Natural killer cell treated with Interleukin-12 subunit alpha and Interleukin-12 subunit beta and Interleukin-15 and Interleukin-18, amount 100 ng/mL, for 72 hours (primary cell): ENCODE measurements around the gene ESYT1. TPM values are rescaled to one million over a fixed set of nuclear protein-coding genes. Genes with fewer than 3 reads are reported as not detected.

Source experiments
- ATAC-seq, 2 donors: fragments of 150-1000 bp; cut with Tn5 transposase in 1 of 2; sonication (Bioruptor Pico), chemical (Tn5 transposase) in 1 of 2; 2 replicates each; pipeline ENCODE4 v1.10.0; 2021
- DNase-seq: peaks from one replicate; pipeline ENCODE4 v3.0.0; 2022; ENCODE audit warnings: low spot score
- H3K27ac Mint-ChIP-seq, 2 donors: 1 replicate in 1 of 2; 2 replicates in 1 of 2; pipeline ENCODE4 v1.8.0; 2022; ENCODE audit warnings: mixed read lengths in 2 of 2, mild to moderate bottlenecking in 1 of 2, moderate library complexity in 1 of 2
- H3K27me3 Mint-ChIP-seq, 2 donors: 1 replicate in 1 of 2; 2 replicates in 1 of 2; pipeline ENCODE4 v1.8.0; 2022; ENCODE audit warnings: mixed read lengths in 2 of 2
- H3K36me3 Mint-ChIP-seq: one replicate; pipeline ENCODE4 v1.8.0; 2022; ENCODE audit warnings: mixed read lengths
- H3K4me1 Mint-ChIP-seq, 2 donors: 1 replicate in 1 of 2; 2 replicates in 1 of 2; pipeline ENCODE4 v1.8.0; 2022; ENCODE audit warnings: low read depth in 2 of 2, mixed read lengths in 2 of 2, mild to moderate bottlenecking in 1 of 2
- H3K4me3 Mint-ChIP-seq: one replicate; pipeline ENCODE4 v1.8.0; 2022; ENCODE audit warnings: mixed read lengths
- H3K9me3 Mint-ChIP-seq: 2 replicates; pipeline ENCODE4 v1.8.0; 2022; ENCODE audit warnings: mixed read lengths
- total RNA-seq, 2 donors: library from RNA; stranded (reverse); gene quantifications; one replicate each; pipeline ENCODE4 v1.2.3, GENCODE V29; 2022

ESYT1 gene, protein sequence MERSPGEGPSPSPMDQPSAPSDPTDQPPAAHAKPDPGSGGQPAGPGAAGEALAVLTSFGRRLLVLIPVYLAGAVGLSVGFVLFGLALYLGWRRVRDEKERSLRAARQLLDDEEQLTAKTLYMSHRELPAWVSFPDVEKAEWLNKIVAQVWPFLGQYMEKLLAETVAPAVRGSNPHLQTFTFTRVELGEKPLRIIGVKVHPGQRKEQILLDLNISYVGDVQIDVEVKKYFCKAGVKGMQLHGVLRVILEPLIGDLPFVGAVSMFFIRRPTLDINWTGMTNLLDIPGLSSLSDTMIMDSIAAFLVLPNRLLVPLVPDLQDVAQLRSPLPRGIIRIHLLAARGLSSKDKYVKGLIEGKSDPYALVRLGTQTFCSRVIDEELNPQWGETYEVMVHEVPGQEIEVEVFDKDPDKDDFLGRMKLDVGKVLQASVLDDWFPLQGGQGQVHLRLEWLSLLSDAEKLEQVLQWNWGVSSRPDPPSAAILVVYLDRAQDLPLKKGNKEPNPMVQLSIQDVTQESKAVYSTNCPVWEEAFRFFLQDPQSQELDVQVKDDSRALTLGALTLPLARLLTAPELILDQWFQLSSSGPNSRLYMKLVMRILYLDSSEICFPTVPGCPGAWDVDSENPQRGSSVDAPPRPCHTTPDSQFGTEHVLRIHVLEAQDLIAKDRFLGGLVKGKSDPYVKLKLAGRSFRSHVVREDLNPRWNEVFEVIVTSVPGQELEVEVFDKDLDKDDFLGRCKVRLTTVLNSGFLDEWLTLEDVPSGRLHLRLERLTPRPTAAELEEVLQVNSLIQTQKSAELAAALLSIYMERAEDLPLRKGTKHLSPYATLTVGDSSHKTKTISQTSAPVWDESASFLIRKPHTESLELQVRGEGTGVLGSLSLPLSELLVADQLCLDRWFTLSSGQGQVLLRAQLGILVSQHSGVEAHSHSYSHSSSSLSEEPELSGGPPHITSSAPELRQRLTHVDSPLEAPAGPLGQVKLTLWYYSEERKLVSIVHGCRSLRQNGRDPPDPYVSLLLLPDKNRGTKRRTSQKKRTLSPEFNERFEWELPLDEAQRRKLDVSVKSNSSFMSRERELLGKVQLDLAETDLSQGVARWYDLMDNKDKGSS
- total RNA-seq, result 100 to 1,000 TPM in 1 of 2 donors, 10 to 100 TPM in 1; 89.3 to 120 TPM

DNA sequence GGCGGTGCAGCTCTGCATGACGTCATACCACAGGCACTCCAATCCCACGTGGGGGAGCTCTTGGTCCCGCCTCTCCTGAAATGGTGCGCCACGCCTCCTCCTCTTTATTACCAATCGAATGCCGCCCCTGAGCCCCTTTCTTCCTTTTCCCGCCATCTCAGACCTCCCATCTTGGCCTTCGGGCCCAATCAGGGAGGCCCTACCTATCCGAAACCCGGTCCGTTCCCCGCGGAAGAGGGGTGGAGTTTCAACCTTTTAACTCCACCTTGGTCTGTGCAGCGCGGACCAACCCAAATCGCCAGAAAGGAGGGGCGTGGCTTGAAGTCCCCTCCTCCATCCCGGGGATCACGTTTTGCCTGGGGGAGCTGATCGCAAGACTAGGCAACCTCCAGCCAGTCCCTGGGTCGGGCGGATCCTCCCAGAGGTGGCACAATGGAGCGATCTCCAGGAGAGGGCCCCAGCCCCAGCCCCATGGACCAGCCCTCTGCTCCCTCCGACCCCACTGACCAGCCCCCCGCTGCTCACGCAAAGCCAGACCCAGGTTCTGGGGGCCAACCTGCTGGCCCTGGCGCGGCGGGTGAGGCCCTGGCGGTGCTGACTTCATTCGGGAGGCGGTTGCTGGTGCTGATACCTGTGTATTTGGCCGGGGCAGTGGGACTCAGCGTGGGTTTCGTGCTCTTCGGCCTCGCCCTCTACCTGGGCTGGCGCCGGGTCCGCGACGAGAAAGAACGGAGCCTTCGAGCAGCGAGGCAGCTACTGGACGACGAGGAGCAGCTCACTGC is at the start of gene ESYT1:
ESYT1 (plus strand) TSS at position 380 of the 782 bp plus-strand sequence; CDS start at position 433, 53 bp downstream.
- peak; percentile 97 for ATAC-seq
- H3K9me3 Mint-ChIP-seq, result no peaks in the 10 kb centered on the region
- H3K27me3 Mint-ChIP-seq, result no peaks in the 10 kb centered on the region
- peaks cover 17% of the 10 kb centered on the region for H3K36me3 Mint-ChIP-seq
- peak within 1 kb of the TSS; percentile 97 for H3K4me3 Mint-ChIP-seq
- H3K4me1 Mint-ChIP-seq, result peaks cover 59 to 63% of the 10 kb centered on the region in 2 donors
- H3K27ac Mint-ChIP-seq, result peak within 1 kb of the TSS; percentile 92 to 94
- DNase-seq, result peak; percentile 98

DNA sequence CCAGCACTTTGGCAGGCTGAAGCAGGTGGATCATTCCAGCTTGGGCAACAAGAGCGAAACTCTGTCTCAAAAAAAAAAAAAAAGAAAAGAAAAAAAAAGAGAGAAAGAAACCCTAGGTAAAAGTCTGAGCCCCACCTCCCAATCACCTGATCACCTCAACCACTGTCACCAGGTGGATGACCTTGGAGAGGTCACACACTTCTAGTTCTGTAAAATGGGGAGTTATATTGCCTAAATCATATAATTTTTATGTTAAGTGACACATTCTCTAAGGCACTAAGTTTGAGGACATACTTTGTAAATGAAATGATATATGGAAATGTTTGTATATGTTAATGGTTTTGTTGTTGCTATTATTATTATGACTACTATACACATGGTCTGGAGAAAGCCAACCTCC is 49.6 kb upstream of the ESYT1 start:
- Mint-ChIP-seq H3K36me3 (no peaks in the 10 kb centered on the region), H3K4me1 (peaks cover 0 to 6% of the 10 kb centered on the region in 2 donors), H3K27ac (no peak overlapping the region), H3K27me3 (peaks cover 6 to 7% of the 10 kb centered on the region in 2 donors), H3K4me3 (peak overlapping the region; percentile 77), H3K9me3 (no peaks in the 10 kb centered on the region)
- ATAC-seq, result no peak
- DNase-seq, result no peak

DNA sequence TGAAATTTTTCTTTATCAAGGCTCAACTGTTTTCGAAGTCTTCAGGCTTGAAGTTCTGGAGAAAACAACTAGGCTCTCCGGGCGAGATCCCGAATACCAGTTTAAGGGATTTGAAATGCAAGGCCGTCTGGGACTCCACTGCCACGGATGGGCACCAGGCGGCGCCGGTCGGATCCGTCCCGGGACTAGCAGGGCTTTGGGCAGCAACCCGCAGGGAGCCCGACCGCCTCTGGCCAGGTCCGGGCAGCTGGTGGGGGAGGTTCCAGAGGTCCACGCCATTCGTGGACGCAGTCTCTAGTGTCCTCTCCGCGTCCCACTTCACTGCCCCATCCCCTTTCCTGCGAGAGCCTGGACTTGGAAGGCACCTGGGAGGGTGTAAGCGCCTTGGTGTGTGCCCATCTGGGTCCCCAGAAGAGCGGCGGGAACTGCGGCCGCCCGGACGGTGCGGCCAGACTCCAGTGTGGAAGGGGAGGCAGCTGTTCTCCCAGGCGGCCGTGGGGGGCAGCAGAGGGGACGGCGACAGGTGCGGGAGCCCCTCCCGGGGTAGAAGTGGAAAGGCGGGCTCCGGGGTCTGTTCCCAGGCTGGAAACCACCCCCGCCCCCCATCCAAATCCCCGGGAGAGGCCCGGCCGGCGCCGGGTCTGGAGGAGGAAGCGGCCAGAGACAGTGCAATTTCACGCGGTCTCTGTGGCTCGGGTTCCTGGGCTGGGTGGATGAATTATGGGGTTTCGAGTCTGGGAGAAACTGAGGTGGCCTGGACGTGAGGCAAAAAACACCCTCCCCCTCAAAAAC is 48.9 kb upstream of the ESYT1 start:
- H3K36me3 Mint-ChIP-seq, result no peaks in the 10 kb centered on the region
- peak overlapping the region; percentile 77 for H3K4me3 Mint-ChIP-seq
- peaks cover 0 to 6% of the 10 kb centered on the region in 2 donors for H3K4me1 Mint-ChIP-seq
- DNase-seq, result peak; percentile 71
- peak; percentile 75 to 78 for ATAC-seq
- no peaks in the 10 kb centered on the region for H3K9me3 Mint-ChIP-seq
- H3K27me3 Mint-ChIP-seq, result peaks cover 7 to 9% of the 10 kb centered on the region in 2 donors
- no peak overlapping the region for H3K27ac Mint-ChIP-seq

DNA sequence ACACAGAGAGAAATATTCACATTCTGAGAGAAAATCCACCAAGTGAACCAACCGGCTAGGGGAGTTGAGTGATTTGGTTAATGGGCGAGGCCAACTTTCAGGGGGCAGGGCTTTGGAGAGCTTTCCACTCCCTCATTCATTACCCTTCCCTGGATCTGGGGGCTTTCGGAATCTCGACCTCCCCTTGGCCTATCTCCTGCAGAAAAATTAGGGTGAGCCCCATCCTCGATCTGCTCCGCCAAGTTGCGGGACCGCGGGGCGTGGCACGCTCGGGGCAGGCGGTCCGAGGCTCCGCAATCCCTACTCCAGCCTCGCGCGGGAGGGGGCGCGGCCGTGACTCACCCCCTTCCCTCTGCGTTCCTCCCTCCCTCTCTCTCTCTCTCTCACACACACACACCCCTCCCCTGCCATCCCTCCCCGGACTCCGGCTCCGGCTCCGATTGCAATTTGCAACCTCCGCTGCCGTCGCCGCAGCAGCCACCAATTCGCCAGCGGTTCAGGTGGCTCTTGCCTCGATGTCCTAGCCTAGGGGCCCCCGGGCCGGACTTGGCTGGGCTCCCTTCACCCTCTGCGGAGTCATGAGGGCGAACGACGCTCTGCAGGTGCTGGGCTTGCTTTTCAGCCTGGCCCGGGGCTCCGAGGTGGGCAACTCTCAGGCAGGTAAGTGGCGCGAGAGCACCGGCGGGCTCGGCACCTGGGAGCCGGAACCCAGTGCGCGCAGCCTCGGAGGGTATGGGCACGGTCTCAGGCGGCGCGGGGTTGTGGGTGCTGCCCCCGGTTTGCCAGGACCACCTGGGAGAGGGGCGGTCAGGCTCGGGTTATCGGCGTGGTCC is 48.1 kb upstream of the ESYT1 start, which contains the start of gene ERBB3:
ERBB3 (plus strand) TSS at position 443 of the 833 bp plus-strand sequence; CDS start at position 579, 136 bp downstream.
- DNase-seq (peak; percentile 82), ATAC-seq (peak; percentile 90 to 93)
- Mint-ChIP-seq H3K4me1 (peaks cover 0 to 6% of the 10 kb centered on the region in 2 donors), H3K27ac (no peak within 1 kb of the TSS), H3K4me3 (peak within 1 kb of the TSS; percentile 77), H3K36me3 (no peaks in the 10 kb centered on the region), H3K9me3 (no peaks in the 10 kb centered on the region), H3K27me3 (peaks cover 7 to 9% of the 10 kb centered on the region in 2 donors)

DNA sequence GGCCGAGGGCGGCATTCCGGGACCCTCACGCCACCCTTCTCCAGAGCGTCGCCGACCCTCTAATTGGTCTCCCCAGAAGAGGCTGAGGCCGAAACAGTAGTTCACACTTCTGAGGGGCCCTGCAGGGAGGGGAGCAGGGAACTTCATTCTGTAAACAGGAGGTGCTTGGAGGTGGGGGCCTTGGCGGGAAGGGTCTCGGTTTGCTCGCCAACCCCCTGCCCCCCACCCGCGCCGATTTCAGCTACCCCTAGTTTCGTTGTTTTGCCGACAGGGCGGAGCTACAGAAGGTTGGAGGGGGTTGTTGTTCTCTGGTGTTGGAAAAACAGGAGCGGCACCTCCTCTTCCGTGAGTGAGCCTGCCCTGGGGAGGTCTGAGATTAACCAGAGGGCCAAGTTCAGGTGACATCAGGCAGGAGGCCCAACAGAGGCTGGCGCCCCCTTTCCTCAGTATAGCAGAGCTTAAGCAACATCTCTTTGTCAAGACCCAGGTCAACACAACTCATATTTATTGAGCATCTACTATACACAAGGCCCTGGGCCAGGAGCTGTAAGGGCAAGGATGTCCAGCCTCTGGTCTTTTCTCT is 47.4 kb upstream of the ESYT1 start:
- ATAC-seq (no peak), DNase-seq (no peak)
- Mint-ChIP-seq H3K36me3 (no peaks in the 10 kb centered on the region), H3K4me1 (peaks cover 0 to 6% of the 10 kb centered on the region in 2 donors), H3K27ac (no peak overlapping the region), H3K4me3 (peak overlapping the region; percentile 62), H3K9me3 (no peaks in the 10 kb centered on the region), H3K27me3 (peaks cover 7 to 9% of the 10 kb centered on the region in 2 donors)

DNA sequence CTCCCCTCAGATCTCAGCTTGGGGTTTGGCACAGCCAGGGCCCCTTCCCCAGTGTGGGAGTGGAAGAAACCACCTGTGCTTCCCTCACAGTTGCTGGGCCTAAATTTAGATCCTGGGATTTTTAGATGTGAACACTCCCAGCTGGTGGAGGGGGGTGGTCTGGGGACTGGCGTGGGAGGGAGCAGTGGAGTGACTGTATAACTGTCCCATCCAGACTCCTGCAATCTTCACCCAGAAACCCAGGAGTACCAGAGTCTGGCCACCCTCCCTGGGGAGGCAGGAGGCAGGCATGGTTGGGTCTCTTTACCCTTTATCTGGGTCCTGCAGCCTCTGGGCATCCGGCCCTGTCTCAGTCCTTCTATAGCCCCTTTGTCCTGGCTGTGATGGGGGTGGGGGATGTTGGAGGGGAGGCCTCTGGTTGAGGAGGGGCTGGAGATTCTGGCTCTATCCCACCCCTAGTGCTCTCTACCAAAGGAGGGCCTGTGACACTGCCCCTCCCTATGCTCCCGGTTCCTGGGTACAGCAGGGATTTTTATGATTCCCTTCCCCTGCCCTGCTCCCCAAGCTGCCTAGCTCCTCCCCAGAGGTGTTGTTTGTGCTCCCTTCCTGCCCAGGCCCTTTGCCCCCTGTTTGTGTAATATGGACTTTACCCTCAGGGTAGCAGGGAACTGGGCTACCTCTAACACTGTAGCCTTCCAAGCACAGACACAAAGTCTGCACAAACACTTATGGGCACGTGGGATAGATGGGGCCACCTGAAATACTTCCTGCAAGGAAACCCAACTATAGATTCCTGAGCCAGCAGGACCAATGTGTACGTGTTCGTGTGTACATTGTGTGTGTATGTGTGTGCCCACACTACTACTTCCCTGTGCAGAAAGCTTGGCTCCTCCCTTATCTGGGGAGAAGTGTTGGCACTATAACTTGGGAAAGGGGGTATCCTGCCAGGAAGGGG is 46.4 kb upstream of the ESYT1 start:
- Mint-ChIP-seq H3K27ac (no peak overlapping the region), H3K4me3 (peak overlapping the region; percentile 62), H3K4me1 (peaks cover 0 to 6% of the 10 kb centered on the region in 2 donors), H3K9me3 (no peaks in the 10 kb centered on the region), H3K27me3 (peaks cover 7 to 9% of the 10 kb centered on the region in 2 donors), H3K36me3 (no peaks in the 10 kb centered on the region)
- DNase-seq (no peak), ATAC-seq (no peak)

DNA sequence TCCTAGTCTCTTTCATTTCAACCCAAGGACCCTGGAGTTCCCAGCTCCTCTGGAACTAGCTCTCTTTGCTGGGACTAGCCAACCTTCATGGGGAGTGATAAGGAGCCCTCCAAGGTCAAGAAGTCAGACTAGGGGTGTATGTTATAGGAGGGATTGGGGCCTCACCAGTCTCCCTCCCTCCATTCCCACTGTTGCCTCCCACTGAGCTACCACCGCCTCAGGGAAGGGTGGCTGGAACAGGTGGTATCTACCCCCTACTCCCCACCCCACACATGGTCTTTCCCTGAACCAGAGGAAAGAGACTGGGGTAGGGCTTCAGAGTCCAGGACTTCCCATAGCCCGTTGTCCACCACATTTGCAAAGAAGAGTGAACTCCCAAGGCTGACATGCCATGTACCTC is 45.7 kb upstream of the ESYT1 start:
- peaks cover 0 to 6% of the 10 kb centered on the region in 2 donors for H3K4me1 Mint-ChIP-seq
- H3K27me3 Mint-ChIP-seq, result peaks cover 7 to 9% of the 10 kb centered on the region in 2 donors
- H3K9me3 Mint-ChIP-seq, result no peaks in the 10 kb centered on the region
- no peaks in the 10 kb centered on the region for H3K36me3 Mint-ChIP-seq
- H3K27ac Mint-ChIP-seq, result no peak overlapping the region
- DNase-seq, result no peak
- H3K4me3 Mint-ChIP-seq, result no peak overlapping the region
- ATAC-seq, result no peak

DNA sequence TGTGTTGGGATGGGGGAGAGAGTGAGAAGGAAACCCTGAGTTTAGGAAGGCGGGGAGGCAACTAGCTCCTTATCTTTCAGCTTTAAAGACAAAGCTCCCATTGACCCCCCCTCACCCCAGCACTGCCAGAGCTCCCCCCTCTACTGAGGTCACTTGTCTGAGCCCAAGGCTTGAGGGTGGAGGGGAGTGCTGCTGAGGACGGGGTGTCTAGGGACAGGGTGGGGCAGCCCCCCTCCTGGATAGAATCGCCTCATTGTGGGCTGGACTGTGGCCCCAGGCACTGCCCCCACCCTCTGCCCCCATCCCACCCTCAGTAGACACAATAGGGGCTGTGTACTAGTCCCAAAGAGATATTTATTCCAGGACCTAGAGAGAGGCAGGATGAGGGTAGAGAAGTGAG is 45.1 kb upstream of the ESYT1 start:
- Mint-ChIP-seq H3K4me1 (peaks cover 0 to 6% of the 10 kb centered on the region in 2 donors), H3K9me3 (no peaks in the 10 kb centered on the region), H3K27me3 (peaks cover 7 to 9% of the 10 kb centered on the region in 2 donors), H3K27ac (no peak overlapping the region), H3K36me3 (no peaks in the 10 kb centered on the region), H3K4me3 (no peak overlapping the region)
- no peak for ATAC-seq
- DNase-seq, result no peak

DNA sequence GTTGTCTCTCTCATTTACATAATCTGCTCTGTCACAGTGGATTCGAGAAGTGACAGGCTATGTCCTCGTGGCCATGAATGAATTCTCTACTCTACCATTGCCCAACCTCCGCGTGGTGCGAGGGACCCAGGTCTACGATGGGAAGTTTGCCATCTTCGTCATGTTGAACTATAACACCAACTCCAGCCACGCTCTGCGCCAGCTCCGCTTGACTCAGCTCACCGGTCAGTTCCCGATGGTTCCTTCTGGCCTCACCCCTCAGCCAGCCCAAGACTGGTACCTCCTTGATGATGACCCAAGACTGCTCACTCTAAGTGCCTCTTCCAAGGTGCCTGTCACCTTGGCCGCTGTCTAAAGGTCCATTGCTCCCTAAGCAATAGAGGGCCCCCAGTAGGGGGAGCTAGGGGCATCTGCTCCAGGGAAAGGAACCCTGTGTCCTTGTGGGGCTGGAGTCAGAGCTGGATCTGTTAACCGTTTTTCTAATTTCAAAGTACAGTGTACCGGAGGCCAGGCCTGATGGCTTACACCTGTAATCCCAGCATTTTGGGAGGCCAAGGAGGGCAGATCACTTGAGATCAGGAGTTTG is 43.0 kb upstream of the ESYT1 start:
- peak in 1 of 2 donors; percentile 6 for ATAC-seq
- no peak for DNase-seq
- no peaks in the 10 kb centered on the region for H3K9me3 Mint-ChIP-seq
- H3K27me3 Mint-ChIP-seq, result peaks cover 7 to 9% of the 10 kb centered on the region in 2 donors
- peaks cover 0 to under 1% of the 10 kb centered on the region in 2 donors for H3K4me1 Mint-ChIP-seq
- no peak overlapping the region for H3K4me3 Mint-ChIP-seq
- no peaks in the 10 kb centered on the region for H3K36me3 Mint-ChIP-seq
- H3K27ac Mint-ChIP-seq, result no peak overlapping the region

DNA sequence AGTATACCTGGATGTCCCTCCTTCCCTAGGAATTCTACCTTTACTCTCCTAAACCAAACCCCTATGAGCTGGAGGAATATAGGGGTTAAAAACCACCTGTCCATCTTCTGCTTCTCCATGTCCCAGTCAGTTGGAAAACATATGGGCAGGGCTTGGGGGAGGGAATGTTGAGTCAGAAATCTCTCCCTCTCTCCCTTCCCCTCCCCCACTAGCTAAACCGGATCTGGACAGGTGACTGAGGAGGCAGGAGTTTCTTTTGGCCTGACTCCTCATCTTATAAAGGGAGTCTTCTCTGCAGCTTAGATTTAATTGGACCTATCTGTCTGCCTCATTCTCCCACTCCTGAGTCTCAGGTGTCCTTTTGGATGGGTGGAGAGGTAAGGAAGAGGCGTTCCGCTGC is 42.0 kb upstream of the ESYT1 start:
- Mint-ChIP-seq H3K27me3 (peaks cover 3 to 4% of the 10 kb centered on the region in 2 donors), H3K9me3 (no peaks in the 10 kb centered on the region), H3K4me3 (no peak overlapping the region), H3K4me1 (no peaks in the 10 kb centered on the region), H3K36me3 (no peaks in the 10 kb centered on the region), H3K27ac (no peak overlapping the region)
- no peak for ATAC-seq
- DNase-seq, result no peak
